ENCODE data around the gene EPB42. TPM values are rescaled to one million over a fixed set of nuclear protein-coding genes. Genes with fewer than 3 reads are reported as not detected.
"Not testable (repeated sequence)": the region's sequence is repeated elsewhere in the genome, so short reads cannot be mapped to it uniquely, and the experiment has no call there.

EPB42 gene
- total RNA-seq, 1 donor from 2014 or later, result not detected

GRCh38 chr15:43168192-43169107 lies 52.4 kb downstream of the EPB42 start:
- Histone ChIP-seq H3K4me3 (ENCODE audit: low read depth, low read length) (no peak overlapping the region), H3K27me3 (ENCODE audit: control insufficient read depth, insufficient read depth, low read length) (no peaks in the 10 kb centered on the region), H3K36me3 (ENCODE audit: control insufficient read depth, insufficient read depth, low read length) (no peaks in the 10 kb centered on the region)
- peak; percentile 92 for DNase-seq (ENCODE audit: low read depth)
- no peak for TF ChIP-seq CTCF (IDR thresholded peaks at IDR 0.05; ENCODE audit: insufficient read depth, low read length, severe bottlenecking)
- FAIRE-seq, result peak; percentile 77

GRCh38 chr15:43167261-43167660 lies 53.6 kb downstream of the EPB42 start:
- not testable (repeated sequence) for DNase-seq (ENCODE audit: low read depth); H3K27me3 ChIP-seq (ENCODE audit: control insufficient read depth, insufficient read depth, low read length); FAIRE-seq; H3K4me3 ChIP-seq (ENCODE audit: low read depth, low read length); H3K36me3 ChIP-seq (ENCODE audit: control insufficient read depth, insufficient read depth, low read length)

GRCh38 chr15:43165801-43166325 lies 55.0 kb downstream of the EPB42 start:
- Histone ChIP-seq H3K27me3 (ENCODE audit: control insufficient read depth, insufficient read depth, low read length) (no peaks in the 10 kb centered on the region), H3K36me3 (ENCODE audit: control insufficient read depth, insufficient read depth, low read length) (no peaks in the 10 kb centered on the region), H3K4me3 (ENCODE audit: low read depth, low read length) (no peak overlapping the region)
- no peak for TF ChIP-seq CTCF (IDR thresholded peaks at IDR 0.05; ENCODE audit: insufficient read depth, low read length, severe bottlenecking)
- FAIRE-seq (no peak), DNase-seq (ENCODE audit: low read depth) (peak; percentile 80)

GRCh38 chr15:43153269-43153668 lies 67.5 kb downstream of the EPB42 start:
- no peak overlapping the region for H3K4me3 ChIP-seq (ENCODE audit: low read depth, low read length)
- no peaks in the 10 kb centered on the region for H3K27me3 ChIP-seq (ENCODE audit: control insufficient read depth, insufficient read depth, low read length)
- H3K36me3 ChIP-seq (ENCODE audit: control insufficient read depth, insufficient read depth, low read length), result no peaks in the 10 kb centered on the region
- DNase-seq (ENCODE audit: low read depth), result no peak
- TF ChIP-seq CTCF (IDR thresholded peaks at IDR 0.05; ENCODE audit: insufficient read depth, low read length, severe bottlenecking), result no peak
- no peak for FAIRE-seq

- FAIRE-seq, result no peak
- no peak for DNase-seq (ENCODE audit: low read depth)
- Histone ChIP-seq H3K36me3 (ENCODE audit: control insufficient read depth, insufficient read depth, low read length) (no peaks in the 10 kb centered on the region), H3K27me3 (ENCODE audit: control insufficient read depth, insufficient read depth, low read length) (no peaks in the 10 kb centered on the region), H3K4me3 (ENCODE audit: low read depth, low read length) (no peak overlapping the region)
- no peak for TF ChIP-seq CTCF (IDR thresholded peaks at IDR 0.05; ENCODE audit: insufficient read depth, low read length, severe bottlenecking)
Measured at GRCh38 chr15:43151688-43152087, 69.1 kb downstream of the EPB42 start.

GRCh38 chr15:43150191-43150929 lies 70.5 kb downstream of the EPB42 start:
- Histone ChIP-seq H3K27me3 (ENCODE audit: control insufficient read depth, insufficient read depth, low read length) (no peaks in the 10 kb centered on the region), H3K36me3 (ENCODE audit: control insufficient read depth, insufficient read depth, low read length) (no peaks in the 10 kb centered on the region), H3K4me3 (ENCODE audit: low read depth, low read length) (no peak overlapping the region)
- no peak for TF ChIP-seq CTCF (IDR thresholded peaks at IDR 0.05; ENCODE audit: insufficient read depth, low read length, severe bottlenecking)
- DNase-seq (ENCODE audit: low read depth) (peak; percentile 100), FAIRE-seq (peak; percentile 96)

Measured in bronchial epithelial cell (primary cell).